Thyroid gland (tissue), 4 donors: ENCODE measurements around the gene DNAJC1. TPM values are rescaled to one million over a fixed set of nuclear protein-coding genes. Genes with fewer than 3 reads are reported as not detected.

Experiments used
- DNase-seq, 2 donors: peaks; one replicate each; pipeline ENCODE4 v3.0.0-alpha.2; 2019
- H3K27ac ChIP-seq, 3 donors: fragments of 200-600 bp; sonication (generic); 1 replicate in 2 of 3; 2 replicates in 1 of 3; pipeline ENCODE4 v1.5.1; 2016 to 2019; ENCODE audit warnings: mild to moderate bottlenecking in 1 of 3, moderate library complexity in 1 of 3
- H3K27me3 ChIP-seq: fragments of 200-600 bp; sonication (generic); one replicate; pipeline ENCODE4 v1.5.1; 2019
- H3K36me3 ChIP-seq, 2 donors: fragments of 200-600 bp; sonication (generic); one replicate each; pipeline ENCODE4 v1.5.1; 2016 to 2019
- H3K4me1 ChIP-seq, 2 donors: fragments of 200-600 bp; sonication (generic); one replicate each; pipeline ENCODE4 v1.5.1; 2017 to 2019
- H3K4me3 ChIP-seq, 3 donors: fragments of 200-600 bp; sonication (generic); replicated peaks in 1 of 3; 1 replicate in 2 of 3; 2 replicates in 1 of 3; pipeline ENCODE4 v1.5.1; 2016; ENCODE audit warnings: mild to moderate bottlenecking in 1 of 3
- H3K9me3 ChIP-seq: fragments of 200-600 bp; sonication (generic); one replicate; pipeline ENCODE4 v1.5.1; 2017
- CTCF ChIP-seq, 6 experiments: fragments of 200-600 bp in 3 of 6; fragments of 450-650 bp in 3 of 6; sonication (generic) in 3 of 6; IDR thresholded peaks; one replicate each; pipeline ENCODE4 v1.5.1; 2016 to 2019; ENCODE audit warnings: antibody characterized with exemption in 6 of 6, mild to moderate bottlenecking in 2 of 6, inconsistent platforms in 1 of 6, moderate library complexity in 1 of 6
- POLR2A ChIP-seq, 2 donors: fragments of 450-650 bp; IDR thresholded peaks; one replicate each; pipeline ENCODE4 v1.6.1; 2017; ENCODE audit warnings: antibody characterized with exemption in 2 of 2, mild to moderate bottlenecking in 2 of 2, moderate library complexity in 1 of 2
- WGBS, 2 donors: methylation state at CpG; one replicate each; pipeline ENCODE4 v1.1.5; 2017; 5-methylcytosine and 5-hydroxymethylcytosine counted together
- intact Hi-C: fragments of 100-400 bp; cut with DNase I; formaldehyde crosslinking; loops from one replicate; pipeline ENCODE4 v1.15.1; 2023
- total RNA-seq, 4 donors: library from RNA; depleted of rRNA; stranded (reverse); fragments of >200 nt; gene quantifications; one replicate each; pipeline ENCODE4 v1.2.3, GENCODE V29; 2016

The DNAJC1 gene
- total RNA-seq, 4 donors from 2014 or later, result 73.4 to 157 (median 95.6) TPM

GRCh38 chr10:21929070-21929469 lies 74.5 kb downstream of the DNAJC1 start:
- no peaks in the 10 kb centered on the region for H3K9me3 ChIP-seq
- TF ChIP-seq CTCF (IDR thresholded peaks at IDR 0.05), result no peak
- no peak for TF ChIP-seq POLR2A (IDR thresholded peaks at IDR 0.05)
- no peaks in the 10 kb centered on the region for H3K27me3 ChIP-seq
- no peaks in the 10 kb centered on the region for H3K36me3 ChIP-seq
- H3K4me1 ChIP-seq, result peaks cover 7 to 15% of the 10 kb centered on the region in 2 donors
- no peak overlapping the region for H3K27ac ChIP-seq
- intact Hi-C loops, result no loop called here
- H3K4me3 ChIP-seq, result no peak overlapping the region
- no peak for DNase-seq
- WGBS, 2 donors, result 92 to 95% methylated on average over 2 of the region's 2 CpGs

DNA sequence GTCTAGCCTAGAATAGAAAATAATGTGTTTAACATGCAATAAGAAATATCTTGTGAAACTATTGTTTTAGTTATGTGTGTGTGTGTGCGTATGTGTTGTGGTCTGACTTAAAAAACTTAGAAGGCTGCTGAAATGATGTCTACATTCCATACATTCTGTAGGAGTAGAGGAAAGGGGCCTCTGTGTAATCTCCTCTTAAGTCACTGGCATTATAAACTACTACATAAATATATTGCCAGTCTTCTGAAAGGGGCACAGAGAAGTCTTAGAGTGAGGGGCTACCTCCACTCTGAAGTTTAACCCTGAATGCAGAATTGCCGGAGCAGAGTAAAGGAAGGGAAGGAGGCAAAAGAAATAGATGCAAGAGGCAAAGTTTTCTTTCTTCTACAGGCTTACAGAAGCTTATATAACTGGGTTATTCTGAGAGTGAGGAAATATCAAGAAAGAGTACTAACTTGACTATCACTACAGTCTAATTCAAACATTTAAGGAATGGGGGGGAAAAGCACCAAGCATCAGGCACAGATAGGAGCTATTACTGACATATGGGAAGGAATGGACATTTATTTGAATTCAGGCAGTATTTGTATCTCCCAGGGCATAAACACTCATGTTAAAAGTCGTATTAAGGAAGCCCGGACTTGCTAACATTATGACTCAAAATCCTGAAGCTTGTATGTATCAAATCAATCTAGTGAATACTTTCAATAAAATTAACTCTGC lies 75.7 kb downstream of the DNAJC1 start:
- Histone ChIP-seq H3K36me3 (no peaks in the 10 kb centered on the region), H3K4me1 (peaks cover 7 to 15% of the 10 kb centered on the region in 2 donors), H3K4me3 (no peak overlapping the region), H3K9me3 (no peaks in the 10 kb centered on the region), H3K27me3 (no peaks in the 10 kb centered on the region), H3K27ac (peak overlapping the region; percentile 35 to 60 (median 49))
- TF ChIP-seq CTCF (IDR thresholded peaks at IDR 0.05) (no peak), POLR2A (IDR thresholded peaks at IDR 0.05) (no peak)
- 80 to 85% methylated on average over 4 of the region's 4 CpGs for WGBS, 2 donors
- no peak for DNase-seq
- intact Hi-C loops, result no loop called here

DNA sequence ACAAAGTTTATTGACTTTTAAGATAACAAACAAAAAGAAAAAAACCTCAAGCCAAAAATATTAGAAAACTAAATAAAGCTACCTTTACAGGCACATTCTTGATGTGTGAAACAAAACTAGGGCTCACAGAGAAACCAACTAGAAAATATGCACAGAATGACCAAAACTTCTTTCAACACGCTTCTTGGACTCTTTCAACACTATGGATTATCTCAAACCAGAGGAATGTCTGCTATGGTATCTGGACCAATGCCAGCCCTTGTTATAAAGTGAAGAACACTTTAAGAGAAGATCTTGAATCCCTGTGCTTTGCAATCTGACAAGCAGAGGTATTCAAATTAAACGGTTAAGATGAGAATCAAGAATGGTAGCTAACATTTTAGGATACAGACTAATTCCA lies 76.6 kb downstream of the DNAJC1 start:
- 20 to 38% methylated on average over 2 of the region's 2 CpGs for WGBS, 2 donors
- peak; percentile 45 to 51 for DNase-seq
- H3K36me3 ChIP-seq, result no peaks in the 10 kb centered on the region
- peaks cover 7 to 15% of the 10 kb centered on the region in 2 donors for H3K4me1 ChIP-seq
- H3K9me3 ChIP-seq, result no peaks in the 10 kb centered on the region
- intact Hi-C loops, result no loop called here
- H3K27ac ChIP-seq, result peak overlapping the region; percentile 35 to 60 (median 49)
- H3K4me3 ChIP-seq, result no peak overlapping the region
- TF ChIP-seq POLR2A (IDR thresholded peaks at IDR 0.05) (no peak), CTCF (IDR thresholded peaks at IDR 0.05) (no peak)
- no peaks in the 10 kb centered on the region for H3K27me3 ChIP-seq

- Histone ChIP-seq H3K27ac (peak overlapping the region; percentile 35 to 60 (median 49)), H3K36me3 (no peaks in the 10 kb centered on the region), H3K4me1 (peaks cover 7 to 15% of the 10 kb centered on the region in 2 donors), H3K27me3 (no peaks in the 10 kb centered on the region), H3K4me3 (no peak overlapping the region), H3K9me3 (no peaks in the 10 kb centered on the region)
- intact Hi-C loops, result no loop called here
- no peak for TF ChIP-seq POLR2A (IDR thresholded peaks at IDR 0.05)
- TF ChIP-seq CTCF (IDR thresholded peaks at IDR 0.05), result no peak
- no peak for DNase-seq
Observed at GRCh38 chr10:21926358-21926925, 77.1 kb downstream of the DNAJC1 start.

DNA sequence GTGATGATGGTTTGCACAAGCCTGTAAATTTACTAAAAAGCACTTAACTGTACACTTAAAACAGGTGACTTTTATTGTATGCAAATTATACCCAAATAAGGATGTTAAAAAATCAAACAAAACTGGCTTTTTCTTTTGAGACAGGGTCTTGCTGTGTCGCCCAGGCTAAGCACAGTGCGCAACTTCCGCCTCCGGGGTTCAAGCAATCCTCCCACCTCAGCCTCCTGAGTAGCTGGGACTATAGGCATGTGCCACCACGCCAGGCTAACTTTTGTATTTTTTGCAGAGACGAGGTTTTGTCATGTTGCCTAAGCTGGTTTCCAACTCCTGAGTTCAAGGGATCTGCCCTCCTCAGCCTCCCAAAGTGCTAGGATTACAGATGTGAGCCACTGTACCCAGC lies 77.7 kb downstream of the DNAJC1 start:
- no peak for DNase-seq
- 91 to 92% methylated on average over 6 of the region's 6 CpGs for WGBS, 2 donors
- H3K27ac ChIP-seq, result no peak overlapping the region
- no peak overlapping the region for H3K4me3 ChIP-seq
- intact Hi-C loops, result no loop called here
- no peaks in the 10 kb centered on the region for H3K36me3 ChIP-seq
- TF ChIP-seq CTCF (IDR thresholded peaks at IDR 0.05) (no peak), POLR2A (IDR thresholded peaks at IDR 0.05) (no peak)
- no peaks in the 10 kb centered on the region for H3K9me3 ChIP-seq
- no peaks in the 10 kb centered on the region for H3K27me3 ChIP-seq
- peaks cover 7 to 15% of the 10 kb centered on the region in 2 donors for H3K4me1 ChIP-seq
